Tibial nerve (tissue), 4 donors: ENCODE results near the gene AHCTF1.

Source experiments
- CTCF ChIP-seq, 5 experiments: fragments of 200-600 bp in 3 of 5; fragments of 450-650 bp in 2 of 5; sonication (generic) in 3 of 5; IDR thresholded peaks; one replicate each; pipeline ENCODE4 v1.5.1; 2016 to 2019; ENCODE audit warnings: antibody characterized with exemption in 5 of 5, mild to moderate bottlenecking in 3 of 5, moderate library complexity in 2 of 5
- EP300 ChIP-seq, 2 donors: sonication (generic); formaldehyde crosslinking; IDR thresholded peaks; one replicate each; pipeline ENCODE4 v1.6.1; 2017; ENCODE audit warnings: antibody characterized with exemption in 2 of 2, mild to moderate bottlenecking in 1 of 2
- POLR2A ChIP-seq, 2 donors: fragments of 450-650 bp; IDR thresholded peaks; one replicate each; pipeline ENCODE4 v1.6.1; 2017; ENCODE audit warnings: antibody characterized with exemption in 2 of 2, mild to moderate bottlenecking in 2 of 2, moderate library complexity in 2 of 2

DNA sequence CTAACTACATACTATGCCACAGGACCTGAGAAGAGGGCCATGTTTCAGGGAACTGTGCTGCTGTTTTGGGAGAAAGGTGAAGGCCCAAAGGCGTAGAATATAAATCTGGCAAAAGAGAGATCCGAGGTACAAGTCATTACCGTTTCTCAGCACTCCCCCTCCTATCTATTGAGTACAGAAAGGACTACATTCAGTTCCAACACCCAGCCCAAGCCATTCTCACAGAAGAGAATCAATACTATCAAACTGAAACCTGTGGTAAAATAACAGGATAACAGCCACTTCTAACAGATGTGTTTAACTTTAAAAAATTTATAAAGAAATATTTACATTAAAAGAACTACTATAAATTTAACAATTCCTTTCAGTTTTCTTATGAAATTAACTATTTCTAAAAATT is 7.8 kb downstream of the AHCTF1 start:
- TF ChIP-seq POLR2A (IDR thresholded peaks at IDR 0.05), result no peak
- no peak for TF ChIP-seq CTCF (IDR thresholded peaks at IDR 0.05)
- no peak for TF ChIP-seq EP300 (IDR thresholded peaks at IDR 0.05)
